CD4-positive, alpha-beta T cell treated with Interleukin-17A for 1 hour (primary cell): Measurements from ENCODE around the gene DDI2.

Source experiments
- DNase-seq: peaks from one replicate; pipeline ENCODE4 v3.0.0-alpha.2; 2020

Gene DDI2

DNA sequence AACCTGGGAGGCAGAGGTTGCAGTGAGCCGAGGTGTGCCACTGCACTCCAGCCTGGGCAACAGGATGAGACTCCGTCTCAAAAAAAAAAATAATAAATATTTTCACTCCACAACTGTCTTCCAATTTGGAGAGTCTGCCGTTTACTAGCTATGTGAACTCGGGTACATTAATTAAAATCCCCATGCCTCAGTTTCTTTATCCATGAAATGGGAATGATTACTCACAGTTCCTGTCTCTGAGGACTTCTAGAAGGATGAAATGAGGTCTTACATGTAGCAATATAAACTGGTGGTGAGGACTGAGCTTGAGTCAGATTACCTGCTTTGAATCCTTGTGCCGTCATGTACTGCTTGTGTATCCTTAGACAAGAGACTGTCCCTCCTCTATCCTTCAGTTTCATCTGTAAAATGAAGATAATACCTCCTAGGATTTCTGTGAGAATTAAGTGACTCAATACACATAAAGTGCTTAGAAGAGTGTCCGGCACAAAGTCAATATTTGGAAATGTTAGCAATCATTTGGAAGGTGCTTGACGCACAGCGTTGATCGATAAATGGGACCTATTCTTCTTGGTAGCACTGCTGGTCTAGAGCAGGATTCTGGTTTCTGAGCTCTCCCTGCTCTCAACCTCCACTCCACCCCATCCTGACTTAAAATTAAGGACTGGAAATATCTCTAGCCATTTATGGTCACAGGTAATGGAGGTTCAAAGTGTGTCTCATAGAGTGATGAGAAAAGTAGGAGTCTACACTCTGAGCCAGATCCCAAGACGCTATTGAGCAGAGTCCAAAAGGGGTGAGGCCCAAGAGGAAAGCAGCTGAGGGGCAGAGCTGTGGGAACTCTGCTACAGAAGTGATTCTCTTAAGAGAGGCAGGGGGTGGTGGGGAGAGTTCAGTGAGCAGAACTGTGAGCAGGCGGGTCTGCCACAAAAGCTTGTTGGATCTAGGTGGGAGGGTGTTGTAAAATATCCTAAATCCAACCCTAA lies 11.6 kb upstream of the DDI2 start:
- no peak for DNase-seq

DNA sequence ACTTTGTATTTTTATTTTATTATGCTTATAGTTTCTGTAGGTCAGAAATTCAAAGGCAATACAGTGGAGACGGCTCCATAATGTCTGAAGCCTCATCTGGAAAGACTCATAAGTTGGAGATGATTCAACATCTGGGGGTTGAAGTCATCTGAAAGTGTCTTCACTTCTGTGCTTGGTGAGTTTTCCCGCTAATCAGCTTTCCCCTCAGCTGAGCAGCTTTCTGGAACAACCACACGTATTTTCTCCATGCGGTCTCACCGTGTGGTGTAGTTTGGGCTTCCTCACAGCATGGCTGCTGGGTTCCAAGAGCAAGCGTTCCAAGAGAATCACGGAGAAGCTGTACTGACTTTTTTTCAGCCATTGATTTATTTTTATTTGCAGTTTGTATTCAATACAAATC lies 7.6 kb upstream of the DDI2 start:
- no peak for DNase-seq

- DNase-seq = no peak
Observed at GRCh38 chr1:15610167-15610566, 7.1 kb upstream of the DDI2 start.

DNA sequence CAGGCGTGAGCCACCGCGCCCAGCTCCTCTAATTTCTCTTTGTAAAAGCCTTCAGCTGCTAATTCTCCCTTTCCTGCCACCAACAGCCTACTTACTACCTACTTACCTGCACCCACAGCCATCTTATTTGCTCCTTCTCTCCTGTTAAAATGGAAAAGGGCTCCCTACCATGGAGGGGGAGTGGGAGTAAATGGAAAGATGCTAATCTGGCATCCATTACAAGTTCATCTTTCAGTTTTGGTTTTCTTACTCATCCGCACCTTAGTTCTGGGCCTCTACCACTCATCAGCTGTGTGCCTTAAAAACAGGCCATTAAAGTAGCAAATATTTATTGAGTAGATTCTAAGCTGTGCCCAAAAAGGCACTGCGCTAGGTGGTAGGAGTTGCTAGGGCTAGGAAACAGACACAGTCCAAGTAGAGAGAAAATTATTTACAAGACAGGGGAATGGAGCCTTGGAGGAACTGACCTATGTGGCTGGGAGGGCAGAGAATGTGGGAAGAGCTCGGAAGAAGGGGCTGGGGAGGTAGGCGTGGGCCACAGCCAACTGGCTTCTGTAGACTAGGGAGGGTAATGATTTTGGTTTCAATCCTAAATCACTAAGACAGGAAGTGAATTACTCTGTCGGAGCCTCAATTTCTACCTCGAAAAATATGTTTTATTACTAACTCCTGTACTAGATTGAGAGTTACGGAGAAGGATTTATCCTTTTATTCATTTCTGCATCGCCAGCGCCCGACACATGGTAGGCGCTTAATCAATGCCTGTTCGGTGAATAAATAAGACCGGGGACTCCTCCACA lies 685 bp upstream of the DDI2 start:
- no peak for DNase-seq

- peak; percentile 38 for DNase-seq
Observed at GRCh38 chr1:15618077-15618654, 908 bp downstream of the DDI2 start.

- peak; percentile 10 for DNase-seq
Observed at GRCh38 chr1:15618655-15619525, 1.6 kb downstream of the DDI2 start.

- DNase-seq = peak; percentile 60
Observed at GRCh38 chr1:15620155-15620545, 2.9 kb downstream of the DDI2 start.

- DNase-seq = no peak
Observed at GRCh38 chr1:15620902-15621682, 3.8 kb downstream of the DDI2 start.

GRCh38 chr1:15621975-15622374 lies 4.7 kb downstream of the DDI2 start:
- DNase-seq = no peak

DNA sequence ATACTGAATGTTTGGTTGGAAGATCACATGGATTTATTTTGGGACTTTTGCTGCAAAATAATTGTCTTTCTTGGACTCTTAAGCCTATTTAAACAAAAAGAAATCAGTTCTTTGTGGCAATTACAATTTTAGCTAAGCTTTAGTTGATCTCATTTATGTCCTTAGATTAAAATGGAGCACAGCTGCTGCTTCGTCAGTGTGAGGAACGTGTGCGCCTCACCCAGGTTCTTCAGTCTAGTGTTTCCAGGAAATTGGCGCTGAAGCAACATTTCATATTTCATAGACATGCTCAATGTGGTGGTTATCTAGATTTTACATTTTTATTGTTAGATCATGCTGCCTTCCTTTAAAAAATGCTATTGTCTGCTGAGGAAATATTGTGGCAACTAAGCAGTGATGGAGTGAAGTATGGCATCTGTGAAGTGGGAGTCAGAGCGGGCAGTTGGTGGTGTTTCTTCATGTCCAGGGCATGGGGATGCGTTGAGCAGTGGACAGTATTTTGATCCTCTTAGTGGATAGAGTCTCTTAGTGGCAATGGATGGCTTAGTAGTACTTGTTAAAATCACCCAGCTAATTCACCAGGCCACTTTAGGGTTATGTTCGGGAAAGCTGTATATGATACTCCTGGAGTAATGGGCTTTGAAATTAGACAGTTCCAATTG lies 5.6 kb downstream of the DDI2 start:
- no peak for DNase-seq

DNA sequence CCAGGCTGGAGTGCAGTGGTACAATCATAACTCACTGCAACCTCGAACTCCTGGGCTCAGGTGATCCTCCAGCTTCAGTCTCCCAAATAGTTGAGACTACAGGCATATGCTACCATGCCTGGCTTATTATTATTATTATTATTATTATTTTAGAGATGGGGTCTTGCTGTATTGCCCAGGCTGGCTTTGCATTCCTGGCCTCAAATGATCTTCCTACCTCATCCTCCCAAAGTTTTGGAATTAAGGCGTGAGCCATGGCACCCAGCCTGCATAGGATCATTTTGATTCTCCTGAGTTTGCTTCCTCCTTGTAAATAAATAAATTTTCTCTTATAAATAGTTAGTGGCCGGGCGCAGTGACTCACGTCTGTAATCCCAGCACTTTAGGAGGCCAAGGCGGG lies 6.2 kb downstream of the DDI2 start:
- no peak for DNase-seq

GRCh38 chr1:15624133-15624714 lies 7.0 kb downstream of the DDI2 start:
- no peak for DNase-seq

DNA sequence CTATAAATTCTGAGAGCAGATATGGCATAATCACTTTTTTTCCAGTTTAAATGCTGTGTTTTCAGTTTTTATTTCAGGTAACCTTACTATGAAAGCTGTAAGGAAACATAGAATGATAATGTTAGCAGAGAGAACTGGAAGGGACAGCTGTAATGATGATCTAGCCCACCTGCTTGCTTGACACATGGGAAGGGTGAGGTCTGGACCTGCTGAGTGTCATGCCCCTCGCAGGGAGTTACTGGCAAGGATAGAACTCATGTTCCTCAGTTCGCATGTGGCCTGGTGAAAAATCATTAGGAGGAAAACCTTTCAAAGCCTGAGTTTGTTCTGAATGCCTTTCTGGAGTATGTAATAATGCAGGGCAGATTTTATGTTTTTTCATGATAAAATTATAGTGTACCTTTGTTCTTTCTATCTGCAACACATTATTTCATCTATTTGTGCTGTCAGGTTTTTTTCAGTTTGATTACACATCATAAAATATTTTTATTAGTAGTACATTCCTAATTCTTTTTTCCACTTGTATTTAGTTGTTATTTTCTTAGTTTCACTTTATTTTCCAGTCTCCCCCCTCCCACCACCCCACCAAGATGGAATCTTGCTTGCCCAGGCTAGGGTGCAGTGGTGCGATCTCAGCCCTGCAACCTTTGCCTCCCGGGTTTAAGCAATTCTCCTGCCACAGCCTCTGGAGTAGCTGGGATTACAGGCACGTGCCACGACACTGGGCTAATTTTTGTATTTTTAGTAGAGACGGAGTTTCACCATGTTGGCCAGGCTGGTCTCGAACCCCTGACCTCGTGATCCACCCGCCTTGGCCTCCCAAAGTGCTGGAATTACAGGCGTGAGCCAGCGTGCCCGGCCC lies 8.0 kb downstream of the DDI2 start:
- DNase-seq = no peak

- no peak for DNase-seq
Observed at GRCh38 chr1:15626269-15626950, 9.2 kb downstream of the DDI2 start.

- no peak for DNase-seq
Observed at GRCh38 chr1:15627343-15627988, 10.2 kb downstream of the DDI2 start.

DNA sequence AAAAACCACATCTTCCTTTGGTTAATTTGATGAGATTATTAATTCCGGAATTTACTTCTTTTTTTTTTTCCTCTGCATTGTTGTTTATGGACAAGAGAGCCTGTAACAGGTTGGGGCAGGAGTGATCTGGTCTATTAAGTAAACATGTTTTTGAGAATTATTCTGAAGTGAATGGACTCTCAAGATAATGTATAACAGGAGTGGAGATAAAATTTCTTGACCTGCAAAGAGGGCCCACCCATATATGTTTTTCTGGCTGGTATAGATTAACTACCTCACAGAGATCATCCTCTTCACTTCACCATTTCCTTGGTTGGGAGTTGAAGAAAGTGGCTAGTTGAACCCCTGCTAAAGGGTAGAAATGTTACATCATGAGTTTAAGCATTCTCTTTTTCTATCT lies 10.7 kb downstream of the DDI2 start:
- no peak for DNase-seq

- DNase-seq = no peak
Observed at GRCh38 chr1:15633756-15634420, 16.6 kb downstream of the DDI2 start.

DNA sequence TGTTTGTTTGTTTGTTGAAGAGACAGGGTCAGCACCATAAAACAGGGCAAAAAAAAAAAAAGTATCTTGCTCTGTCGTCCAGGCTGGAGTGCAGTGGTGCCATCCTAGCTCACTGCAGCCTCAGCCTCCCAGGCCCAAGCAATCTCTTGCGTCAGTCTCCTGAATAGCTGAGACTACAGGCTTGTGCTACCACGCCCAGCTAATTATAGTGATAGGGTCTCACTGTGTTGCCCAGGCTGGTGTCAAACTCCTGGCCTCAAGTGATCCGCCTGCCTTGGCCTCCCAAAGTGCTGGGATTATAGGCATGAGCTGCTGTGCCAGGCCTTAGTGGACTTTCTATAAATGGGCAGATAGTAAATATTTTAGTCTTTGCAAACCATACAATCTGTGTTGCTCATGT lies 19.2 kb downstream of the DDI2 start:
- DNase-seq = no peak
